ENCODE results near the gene THSD4. TPM values are rescaled to one million over a fixed set of nuclear protein-coding genes. Genes with fewer than 3 reads are reported as not detected.

Gene THSD4
- total and polyA plus RNA-seq, 8 donors = 15.7 to 43.3 (median 19.1) TPM

GRCh38 chr15:71078506-71079207 lies 36.6 kb upstream of the THSD4 start:
- H3K27me3 ChIP-seq = no peaks in the 10 kb centered on the region
- TF ChIP-seq CTCF (IDR thresholded peaks at IDR 0.05) = no peak
- no peaks in the 10 kb centered on the region for H3K36me3 ChIP-seq
- no peak overlapping the region for H3K27ac ChIP-seq
- no peak overlapping the region for H3K4me3 ChIP-seq
- DNase-seq (no peak), ATAC-seq (no peak)
- H3K4me1 ChIP-seq = peaks cover 0 to 3% of the 10 kb centered on the region in 2 donors
- intact Hi-C loops (cut with DNase I) = no loop called here
- peaks cover 0 to 3% of the 10 kb centered on the region in 2 donors for H3K9me3 ChIP-seq

GRCh38 chr15:71079208-71080044 lies 35.8 kb upstream of the THSD4 start:
- TF ChIP-seq CTCF (IDR thresholded peaks at IDR 0.05) = no peak
- Histone ChIP-seq H3K27me3 (no peaks in the 10 kb centered on the region), H3K4me1 (peaks cover 0 to 3% of the 10 kb centered on the region in 2 donors), H3K36me3 (no peaks in the 10 kb centered on the region), H3K27ac (peak overlapping the region in 1 of 2 donors; percentile 55), H3K9me3 (peaks cover 0 to 3% of the 10 kb centered on the region in 2 donors), H3K4me3 (no peak overlapping the region)
- intact Hi-C loops (cut with DNase I) = no loop called here
- no peak for DNase-seq
- peak; percentile 51 for ATAC-seq

- intact Hi-C loops (cut with DNase I) = no loop called here
- no peak overlapping the region for H3K4me3 ChIP-seq
- H3K4me1 ChIP-seq = peaks cover 0 to 3% of the 10 kb centered on the region in 2 donors
- H3K27me3 ChIP-seq = no peaks in the 10 kb centered on the region
- no peak for ATAC-seq
- no peak for TF ChIP-seq CTCF (IDR thresholded peaks at IDR 0.05)
- no peaks in the 10 kb centered on the region for H3K36me3 ChIP-seq
- peaks cover 0 to 3% of the 10 kb centered on the region in 2 donors for H3K9me3 ChIP-seq
- peak overlapping the region in 1 of 2 donors; percentile 55 for H3K27ac ChIP-seq
- DNase-seq = no peak
Measured at GRCh38 chr15:71080166-71080565, 35.1 kb upstream of the THSD4 start.

GRCh38 chr15:71080705-71081104 lies 34.6 kb upstream of the THSD4 start:
- intact Hi-C loops (cut with DNase I) = no loop called here
- Histone ChIP-seq H3K27me3 (no peaks in the 10 kb centered on the region), H3K4me1 (peaks cover 0 to 3% of the 10 kb centered on the region in 2 donors), H3K36me3 (no peaks in the 10 kb centered on the region), H3K4me3 (no peak overlapping the region), H3K9me3 (peaks cover 0 to 3% of the 10 kb centered on the region in 2 donors), H3K27ac (no peak overlapping the region)
- DNase-seq (no peak), ATAC-seq (peak; percentile 54)
- no peak for TF ChIP-seq CTCF (IDR thresholded peaks at IDR 0.05)

- DNase-seq = no peak
- no peaks in the 10 kb centered on the region for H3K36me3 ChIP-seq
- H3K9me3 ChIP-seq = no peaks in the 10 kb centered on the region
- ATAC-seq = no peak
- H3K4me1 ChIP-seq = peaks cover 0 to 3% of the 10 kb centered on the region in 2 donors
- intact Hi-C loops (cut with DNase I) = no loop called here
- no peak for TF ChIP-seq CTCF (IDR thresholded peaks at IDR 0.05)
- peak overlapping the region; percentile 29 to 68 for H3K27ac ChIP-seq
- H3K27me3 ChIP-seq = no peaks in the 10 kb centered on the region
- H3K4me3 ChIP-seq = no peak overlapping the region
Measured at GRCh38 chr15:71082803-71083202, 32.5 kb upstream of the THSD4 start.
